ENCODE results near the gene ADARB2. TPM values are rescaled to one million over a fixed set of nuclear protein-coding genes. Genes with fewer than 3 reads are reported as not detected.

ADARB2 gene
- total RNA-seq, 1 donor from 2014 or later = not detected

DNA sequence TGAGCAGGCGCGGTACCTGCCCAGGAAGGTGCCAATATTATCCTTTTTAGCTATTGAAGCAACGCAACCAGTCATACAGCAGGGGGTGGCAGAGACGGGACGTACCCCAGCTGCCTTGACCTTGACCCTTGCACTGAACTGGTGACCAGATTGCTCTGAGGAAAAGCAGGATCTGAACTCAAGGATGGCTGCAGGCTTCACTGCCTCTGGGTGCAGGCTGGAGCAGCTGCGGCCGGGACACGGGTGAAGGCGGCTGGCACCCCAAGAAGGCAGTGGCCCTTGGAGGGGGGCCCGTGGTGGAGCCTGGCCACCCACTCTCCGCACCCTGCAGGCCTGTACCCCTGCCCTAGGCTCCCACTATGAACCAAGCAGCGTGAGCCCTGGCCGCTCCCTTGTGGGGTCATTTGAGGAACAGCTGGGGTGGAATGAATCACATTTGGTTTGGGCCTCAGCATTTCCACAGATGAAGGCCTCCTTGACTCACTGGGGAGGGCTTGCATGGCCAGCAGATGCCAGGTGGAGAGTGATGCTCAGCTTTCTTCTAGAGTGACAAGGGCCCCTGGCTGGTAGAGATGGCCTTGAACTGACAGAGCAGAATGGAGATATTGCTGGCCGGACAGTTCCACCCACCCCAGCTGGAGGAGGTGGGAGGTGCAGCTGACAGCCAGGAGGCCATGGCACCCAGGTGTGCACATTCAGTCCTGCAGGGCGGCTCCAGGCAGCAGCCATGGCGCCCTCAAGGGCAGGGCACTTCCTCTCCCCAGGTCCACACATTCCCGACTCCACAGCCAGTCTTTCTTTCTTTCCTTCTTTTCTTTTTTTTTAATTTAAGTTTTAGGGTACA is 462.4 kb downstream of the ADARB2 start:
- intact Hi-C loops (cut with DNase I) = no loop called here
- DNase-seq (no peak), ATAC-seq (ENCODE audit: poor library complexity) (no peak)

DNA sequence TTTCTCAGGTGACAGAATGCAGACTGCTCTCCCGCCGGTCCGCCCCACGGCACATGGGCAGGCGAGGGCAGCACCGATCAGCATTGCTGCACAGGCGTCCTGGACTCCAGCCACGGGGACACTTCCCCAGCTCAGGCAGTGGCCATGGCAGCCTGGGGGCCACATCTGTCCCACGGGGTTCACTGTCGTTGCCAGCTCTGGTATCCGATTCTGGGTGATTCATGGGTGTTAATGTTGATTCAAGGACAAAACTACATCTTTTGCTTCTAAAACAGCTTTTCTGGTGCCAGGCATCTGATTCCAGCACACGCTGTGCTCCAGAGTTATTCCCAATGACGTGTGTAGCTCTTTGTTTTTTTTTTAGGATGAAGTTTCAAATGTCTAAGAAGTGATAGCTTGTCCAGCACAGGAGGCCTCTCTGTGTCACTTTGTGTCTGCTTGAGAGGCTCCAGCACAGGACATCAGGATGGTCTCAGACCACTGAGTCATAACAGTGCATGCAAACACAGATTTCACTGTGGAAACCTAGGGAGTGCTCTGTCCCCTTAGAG is 463.1 kb downstream of the ADARB2 start:
- ATAC-seq (ENCODE audit: poor library complexity) = no peak
- no peak for DNase-seq
- intact Hi-C loops (cut with DNase I) = no loop called here

DNA sequence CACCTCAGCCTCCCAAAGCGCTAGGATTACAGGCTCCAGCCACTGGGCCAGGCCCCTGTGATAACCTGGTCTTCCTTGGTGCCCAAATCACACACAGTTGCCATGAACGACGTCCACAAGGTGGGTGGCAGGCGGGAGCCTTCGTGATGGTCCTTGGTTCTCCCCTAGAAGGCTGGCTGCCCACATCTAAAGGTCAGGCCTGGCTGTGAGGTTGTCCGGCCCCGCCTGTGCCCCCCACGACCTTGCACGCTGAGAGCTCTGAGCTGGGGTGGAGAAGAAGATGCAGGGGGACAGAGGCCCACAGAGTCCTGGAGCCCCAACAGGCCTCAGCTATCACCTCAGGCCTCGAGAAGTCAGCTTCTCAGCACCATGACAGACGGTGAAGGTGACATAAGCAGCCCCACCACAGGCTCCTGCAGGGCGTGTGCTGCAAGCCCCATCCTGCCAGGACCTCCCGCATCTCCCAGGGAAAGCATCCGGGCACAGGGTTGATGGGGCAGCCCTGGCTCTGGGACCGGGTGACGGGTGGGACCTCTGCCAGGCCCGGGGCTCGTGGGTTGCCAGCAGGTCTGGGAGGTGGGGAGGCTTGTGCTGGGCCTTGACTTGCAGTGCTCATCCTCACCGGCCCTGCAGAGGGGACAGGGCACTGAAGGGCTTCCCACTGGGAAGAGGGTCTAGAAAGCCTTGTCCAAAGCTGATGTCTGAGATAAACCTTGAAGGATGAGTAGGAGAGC is 463.8 kb downstream of the ADARB2 start:
- intact Hi-C loops (cut with DNase I) = no loop called here
- ATAC-seq (ENCODE audit: poor library complexity) (no peak), DNase-seq (no peak)

DNA sequence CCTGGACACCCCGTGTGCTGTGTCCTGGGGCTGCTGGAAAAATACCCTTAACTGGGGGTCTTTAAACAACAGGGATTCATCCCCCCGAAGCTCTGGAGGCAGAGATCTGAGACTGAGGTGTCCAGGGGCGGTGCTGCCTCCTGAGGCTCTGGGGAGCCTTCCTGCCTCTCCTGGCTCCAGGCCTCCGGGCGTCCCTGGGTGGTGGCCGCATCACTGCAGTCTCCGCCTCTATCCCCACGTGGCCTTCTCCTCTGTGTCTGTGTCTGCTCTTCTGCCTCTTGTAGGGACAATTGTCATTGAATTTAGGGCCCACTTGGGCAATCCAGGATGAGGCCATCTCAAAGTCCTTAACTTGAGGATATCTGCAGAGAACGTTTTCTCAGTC is 464.6 kb downstream of the ADARB2 start:
- ATAC-seq (ENCODE audit: poor library complexity) = no peak
- intact Hi-C loops (cut with DNase I) = no loop called here

DNA sequence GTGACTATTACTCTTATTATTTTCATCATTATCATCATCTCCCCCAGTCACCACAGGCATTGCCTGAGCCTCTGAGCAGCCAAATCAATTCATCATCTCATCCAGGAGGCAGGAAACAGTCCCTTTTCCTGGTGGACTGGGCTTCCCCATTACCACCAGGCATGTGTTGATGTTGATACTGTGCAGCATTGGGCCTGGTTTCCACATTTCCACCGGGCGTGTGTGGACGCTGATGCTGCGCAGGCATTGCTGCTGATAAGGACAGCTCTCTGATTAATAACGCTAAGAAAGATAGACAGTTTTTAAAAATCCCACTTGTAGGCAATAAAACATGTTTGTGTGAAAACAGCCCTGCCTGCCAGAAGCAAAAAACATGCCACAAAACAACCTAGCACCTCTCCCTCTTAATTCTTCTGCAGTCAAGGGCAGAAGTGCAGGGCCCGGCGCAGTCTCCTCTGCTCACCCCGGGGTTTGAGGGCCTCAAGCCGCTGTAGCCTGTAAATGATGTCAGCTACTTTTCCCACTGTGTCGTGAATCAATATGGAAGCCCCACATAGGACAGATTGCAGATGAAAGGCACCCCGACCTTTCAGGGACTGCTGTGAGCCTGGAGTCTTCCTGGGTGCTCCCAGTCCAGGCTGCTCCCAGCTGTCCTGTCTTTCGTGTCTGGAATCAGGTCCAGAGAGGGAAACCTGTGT is 465.1 kb downstream of the ADARB2 start:
- no peak for ATAC-seq (ENCODE audit: poor library complexity)
- no peak for DNase-seq
- intact Hi-C loops (cut with DNase I) = no loop called here

More for the DNA sequence above, 464.6 kb downstream of the ADARB2 start:
- no peak for DNase-seq

DNA sequence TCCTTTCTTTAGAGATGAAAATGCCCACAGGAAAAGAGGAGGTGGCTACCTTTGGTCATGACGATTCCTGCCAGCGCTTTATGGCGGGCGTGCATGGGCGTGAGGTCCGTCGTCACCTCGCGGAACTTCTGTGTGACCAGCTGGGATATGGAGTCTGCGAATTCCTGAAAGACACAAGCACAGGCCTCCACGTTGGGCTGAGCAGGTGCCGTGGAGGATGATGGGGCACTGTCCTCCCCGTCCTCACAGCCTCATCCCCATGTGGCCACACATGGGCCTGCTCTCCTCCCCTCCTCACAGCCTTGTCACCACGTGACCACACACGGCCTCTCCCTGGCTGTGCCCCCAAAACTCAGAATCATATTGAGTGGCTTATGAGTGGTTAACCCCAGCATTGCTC is 466.4 kb downstream of the ADARB2 start:
- ATAC-seq (ENCODE audit: poor library complexity) (no peak), DNase-seq (no peak)
- intact Hi-C loops (cut with DNase I) = no loop called here

DNA sequence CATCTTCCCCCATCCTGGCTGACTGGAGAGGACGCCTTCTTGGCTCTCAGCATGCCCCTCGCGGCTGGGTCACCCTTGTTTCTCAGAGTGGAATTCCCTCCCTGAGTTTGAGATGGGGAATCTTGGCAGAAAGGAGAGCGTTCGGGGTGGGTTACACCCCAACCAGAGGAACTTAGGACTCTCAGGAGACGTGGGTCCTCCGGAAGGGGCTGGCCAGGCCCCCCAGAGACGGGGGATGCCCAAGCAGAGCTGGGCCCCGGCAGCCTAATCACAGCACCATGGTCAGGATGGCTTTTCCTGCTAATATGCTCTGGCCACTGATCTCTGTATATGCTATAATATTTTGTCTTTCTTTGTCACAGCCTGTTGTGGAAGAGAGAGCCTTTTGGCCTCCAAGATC is 466.8 kb downstream of the ADARB2 start:
- DNase-seq (no peak), ATAC-seq (ENCODE audit: poor library complexity) (no peak)
- intact Hi-C loops (cut with DNase I) = no loop called here

DNA sequence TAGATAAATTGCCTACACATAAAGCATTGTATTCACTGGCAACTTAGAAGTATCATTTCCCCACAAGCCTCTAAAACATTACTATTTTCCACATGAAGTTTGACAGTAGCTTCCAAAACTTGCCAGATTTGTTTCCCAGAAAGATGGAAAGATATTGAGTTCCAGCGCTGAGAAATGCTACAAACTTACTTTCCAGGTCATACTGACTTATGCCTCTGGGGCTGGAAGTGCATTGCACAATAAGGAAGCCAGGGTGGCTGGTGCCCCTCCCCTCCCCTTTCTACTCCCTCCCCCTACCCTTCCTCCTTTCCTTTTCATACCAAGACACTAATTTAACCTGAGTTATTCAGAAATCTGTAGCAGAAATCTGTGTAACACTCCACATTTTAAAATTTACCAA is 468.5 kb downstream of the ADARB2 start:
- ATAC-seq (ENCODE audit: poor library complexity) (no peak), DNase-seq (no peak)
- intact Hi-C loops (cut with DNase I) = no loop called here

DNA sequence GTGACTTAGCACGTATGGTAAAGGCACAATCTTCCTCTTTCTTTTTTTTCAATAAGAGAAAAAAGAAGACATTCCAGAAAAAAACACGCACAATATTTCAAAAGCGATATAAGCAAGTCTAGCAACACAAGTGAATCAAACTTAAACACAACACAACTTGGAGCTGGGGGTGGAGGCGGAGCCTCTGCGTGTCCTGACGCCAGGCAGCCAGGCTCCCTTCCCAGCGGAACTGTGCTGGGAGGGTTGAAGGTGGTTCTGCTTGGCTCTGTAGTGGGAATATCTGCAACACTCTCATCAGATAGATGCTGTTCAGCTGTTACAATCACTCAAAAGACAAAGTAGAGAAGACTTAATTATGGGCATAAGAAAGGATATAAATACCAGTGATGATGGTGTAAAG is 469.8 kb downstream of the ADARB2 start:
- no peak for DNase-seq
- intact Hi-C loops (cut with DNase I) = no loop called here
- ATAC-seq (ENCODE audit: poor library complexity) = no peak

DNA sequence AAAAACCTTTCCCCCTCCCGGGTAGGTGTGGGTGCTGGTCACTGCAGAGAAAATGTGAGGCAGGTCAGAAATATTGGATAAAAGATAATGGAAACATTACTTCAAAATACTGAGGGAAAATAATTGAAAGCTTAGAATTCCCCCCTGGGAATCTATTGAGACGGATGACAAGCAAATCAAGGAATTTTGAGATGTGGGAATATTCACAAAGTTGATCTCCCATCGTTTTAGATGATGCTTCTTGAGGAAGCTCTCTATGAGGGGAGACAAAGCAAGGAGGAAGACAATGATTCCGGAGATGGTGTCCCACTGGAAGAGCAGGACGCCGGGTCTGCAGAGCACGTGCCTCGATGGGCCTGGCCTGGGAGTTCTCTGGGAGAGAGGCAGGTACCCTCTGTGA is 470.2 kb downstream of the ADARB2 start:
- intact Hi-C loops (cut with DNase I) = no loop called here
- DNase-seq (no peak), ATAC-seq (ENCODE audit: poor library complexity) (no peak)

DNA sequence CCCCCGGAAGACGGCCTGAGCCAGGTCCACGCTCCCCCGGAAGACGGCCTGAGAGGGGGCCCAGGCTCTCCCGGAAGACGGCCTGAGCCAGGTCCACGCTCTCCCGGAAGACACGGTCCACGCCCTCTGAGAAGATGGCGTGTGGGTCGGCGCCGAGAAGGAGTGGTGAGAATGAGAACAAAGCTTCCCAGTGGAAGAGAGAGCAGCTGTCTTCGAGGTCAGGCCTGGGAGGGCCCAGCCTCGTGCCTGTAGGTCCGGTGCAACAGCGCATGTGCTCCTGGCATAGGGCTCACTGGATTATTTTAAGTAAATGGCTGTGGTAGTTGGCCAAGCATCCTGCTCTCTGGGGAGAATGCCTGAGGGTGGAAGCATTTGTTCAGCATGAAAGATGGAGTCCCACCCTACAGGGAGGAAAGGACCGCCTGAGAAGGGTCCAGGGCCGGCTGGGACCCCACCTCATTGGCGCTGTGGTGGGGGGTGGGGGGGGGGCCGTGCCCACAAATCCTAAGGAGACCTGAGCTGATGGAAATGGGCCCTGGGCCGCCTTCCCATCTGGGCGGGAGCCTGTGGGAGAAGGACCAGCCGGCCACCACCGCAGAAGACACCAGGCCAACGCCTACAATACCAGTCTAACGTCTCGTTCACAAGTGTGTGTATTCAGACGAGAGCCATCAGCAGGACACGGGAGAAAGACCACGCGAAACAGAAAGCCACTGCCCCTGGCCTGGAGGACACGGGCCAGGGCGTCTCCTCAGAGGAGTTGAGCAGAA is 471.1 kb downstream of the ADARB2 start:
- DNase-seq = no peak
- no peak for ATAC-seq (ENCODE audit: poor library complexity)
- intact Hi-C loops (cut with DNase I) = no loop called here

DNA sequence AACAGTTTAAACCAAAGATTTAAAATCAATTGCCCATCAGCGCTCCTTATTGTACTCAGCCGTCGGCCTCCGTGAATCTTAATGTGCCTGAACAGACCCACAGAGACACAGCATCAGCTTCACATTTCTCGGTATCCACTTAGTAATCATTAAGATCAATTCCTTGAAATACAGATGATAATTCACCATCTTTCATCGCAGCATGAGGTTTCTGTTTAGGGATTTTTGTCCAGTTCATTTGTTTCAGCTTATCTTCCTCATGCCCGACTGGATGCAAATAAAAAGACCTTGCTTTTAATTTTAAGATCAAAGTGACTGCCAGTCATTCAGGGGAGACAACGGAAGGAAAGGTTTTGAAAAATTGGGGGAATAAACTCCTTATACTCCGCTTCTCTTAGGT is 473.3 kb downstream of the ADARB2 start:
- ATAC-seq (ENCODE audit: poor library complexity) = no peak
- no peak for DNase-seq
- intact Hi-C loops (cut with DNase I) = no loop called here

DNA sequence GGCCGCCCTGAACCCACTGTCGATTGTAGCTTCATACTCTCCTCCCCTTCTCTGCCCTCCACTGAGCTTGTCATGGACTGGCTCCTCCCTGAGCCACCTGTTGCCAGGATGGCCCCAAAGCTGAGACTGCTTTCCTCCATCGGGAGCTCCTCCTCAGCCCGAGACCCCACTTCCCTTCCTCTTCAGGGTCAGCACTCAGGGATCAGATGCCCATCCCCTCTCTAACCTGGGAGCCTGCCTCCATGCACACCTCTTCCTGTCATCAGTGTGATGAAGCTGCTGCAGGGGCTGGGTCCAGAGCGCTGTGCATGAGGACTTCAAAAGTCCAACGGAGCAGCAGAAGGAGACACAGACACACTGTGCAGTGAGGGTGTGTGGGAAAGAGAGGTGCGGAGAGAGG is 480.1 kb downstream of the ADARB2 start:
- no peak for DNase-seq
- intact Hi-C loops (cut with DNase I) = no loop called here
- ATAC-seq (ENCODE audit: poor library complexity) = no peak

DNA sequence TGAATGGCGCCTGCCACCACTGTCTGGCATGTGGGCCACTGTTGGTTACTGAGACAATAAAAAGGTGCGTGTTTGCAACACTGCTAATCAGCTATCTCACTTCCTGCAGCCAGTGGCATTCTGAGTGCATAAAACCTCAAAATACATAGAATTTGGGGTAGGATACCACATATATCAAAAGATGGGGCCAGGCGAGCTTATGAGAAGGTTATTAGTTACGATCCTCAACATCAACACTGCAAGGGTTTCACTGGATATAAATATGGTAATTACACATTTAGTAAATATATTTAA is 480.9 kb downstream of the ADARB2 start:
- DNase-seq = no peak
- ATAC-seq (ENCODE audit: poor library complexity) = no peak
- intact Hi-C loops (cut with DNase I) = no loop called here

DNA sequence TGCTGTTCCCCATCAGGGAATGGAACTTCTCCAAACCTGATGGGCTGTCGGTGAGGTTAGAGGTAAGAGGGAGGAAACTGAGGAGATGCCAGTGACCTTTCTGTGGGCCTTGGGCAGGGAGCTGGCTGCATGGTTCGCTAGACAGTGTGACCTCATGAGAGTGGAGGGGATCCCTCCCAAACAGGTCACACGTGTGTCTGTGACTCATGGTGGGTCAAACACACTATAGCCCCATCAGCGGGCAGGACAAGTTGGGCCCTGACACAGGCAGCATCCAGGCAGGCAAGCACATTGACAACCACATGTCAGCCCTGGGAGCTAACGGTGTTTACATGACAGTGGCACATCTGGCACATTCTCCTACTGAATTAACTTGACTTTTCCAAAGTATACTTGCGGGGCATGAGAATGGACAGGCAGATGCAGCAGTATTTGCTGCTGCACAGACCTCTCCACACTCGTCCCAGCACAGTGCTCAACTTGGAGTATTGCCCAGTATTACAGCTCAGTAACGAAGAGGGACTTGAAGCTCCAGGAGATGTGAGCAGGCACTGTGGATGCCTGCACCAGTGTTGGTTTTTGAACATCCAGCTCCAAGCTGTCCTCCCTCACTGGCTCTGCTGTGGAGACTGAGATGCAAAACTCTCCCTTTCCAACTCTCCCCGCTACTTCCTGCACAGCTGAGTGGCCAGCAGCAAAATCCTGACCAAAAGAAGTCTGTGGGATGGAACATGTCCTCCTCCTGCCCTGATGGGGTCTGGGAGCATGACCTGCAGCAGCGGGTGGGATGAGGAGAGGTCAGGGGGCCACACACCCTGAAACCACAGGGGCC is 481.5 kb downstream of the ADARB2 start:
- DNase-seq (no peak), ATAC-seq (ENCODE audit: poor library complexity) (no peak)
- intact Hi-C loops (cut with DNase I) = no loop called here

DNA sequence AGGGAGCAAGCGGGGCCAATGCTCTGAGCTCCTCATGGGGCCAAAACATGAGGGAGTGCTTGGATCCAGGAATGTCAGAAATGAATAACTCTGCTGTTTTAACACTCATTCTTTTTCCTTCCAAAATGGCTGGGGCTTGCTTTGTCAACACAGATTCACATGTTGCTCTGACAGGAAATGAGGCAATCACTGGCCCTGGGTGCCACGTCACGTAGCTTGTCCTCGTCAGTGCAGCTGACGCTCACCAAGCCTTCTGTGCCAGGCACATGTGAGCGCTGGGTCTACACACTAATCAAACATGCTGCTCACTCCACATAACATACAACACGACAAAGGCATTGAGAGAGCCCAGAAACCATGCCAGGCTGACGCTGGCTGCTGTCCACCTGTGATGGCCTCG is 482.2 kb downstream of the ADARB2 start:
- intact Hi-C loops (cut with DNase I) = no loop called here
- DNase-seq (no peak), ATAC-seq (ENCODE audit: poor library complexity) (no peak)

DNA sequence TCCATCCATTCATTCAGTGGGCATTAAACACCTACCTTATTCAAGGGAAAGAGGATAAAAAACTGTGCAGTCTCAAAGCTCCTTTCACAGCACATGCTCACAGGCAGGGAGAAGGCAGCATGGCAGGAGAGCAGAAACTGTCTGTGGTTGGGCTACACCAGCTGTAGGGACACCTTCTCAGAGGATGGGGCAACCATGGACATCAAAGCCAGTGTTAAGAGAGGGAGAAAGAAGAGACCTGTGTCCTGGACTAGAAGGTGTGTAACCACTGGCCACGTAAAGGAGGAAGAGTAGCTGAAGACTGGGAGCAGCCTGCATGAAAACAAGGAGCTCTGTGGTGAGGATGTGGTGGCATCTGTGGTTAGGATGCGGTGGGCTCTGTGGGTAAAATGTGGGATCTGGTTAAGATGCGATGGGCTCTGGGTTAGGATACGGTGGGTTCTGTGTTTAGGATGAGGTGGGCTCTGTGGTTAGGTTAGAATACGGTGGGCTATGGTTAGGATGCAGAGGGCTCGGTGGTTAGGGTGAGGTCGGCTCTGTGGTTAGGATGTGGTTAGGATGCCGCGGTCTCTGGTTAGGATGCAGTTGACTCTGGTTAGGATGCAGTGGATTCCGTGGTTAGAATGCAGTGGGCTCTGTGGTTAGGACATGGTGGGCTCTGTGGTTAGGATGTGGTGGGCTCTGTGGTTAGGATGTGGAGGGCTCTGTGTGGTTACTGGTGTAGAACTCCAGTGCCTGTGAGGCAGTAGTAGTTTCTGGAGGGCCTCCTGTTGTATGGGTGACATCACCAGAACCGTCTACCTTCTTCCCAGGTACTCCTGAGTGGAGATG is 483.6 kb downstream of the ADARB2 start:
- DNase-seq = no peak
- ATAC-seq (ENCODE audit: poor library complexity) = no peak
- intact Hi-C loops (cut with DNase I) = no loop called here
